Activated T-helper 9 cell treated with anti-CD3 and anti-CD28 coated beads, Interleukin-2, amount 50 U/mL, for 16 hours (primary cell): ENCODE results near the gene COL5A3.

Source experiments
- DNase-seq: peaks from one replicate; pipeline ENCODE4 v3.0.0-alpha.2; 2020; ENCODE audit warnings: low read depth

Gene COL5A3

GRCh38 chr19:10010939-10011338 lies 635 bp upstream of the COL5A3 start:
- no peak for DNase-seq

GRCh38 chr19:10009714-10010224 lies 535 bp downstream of the COL5A3 start:
- DNase-seq: no peak

GRCh38 chr19:10008184-10008765 lies 2.0 kb downstream of the COL5A3 start:
- no peak for DNase-seq

- no peak for DNase-seq
Measured at GRCh38 chr19:10007371-10008183, 2.7 kb downstream of the COL5A3 start.

- no peak for DNase-seq
Measured at GRCh38 chr19:10006752-10007323, 3.5 kb downstream of the COL5A3 start.

- peak; percentile 26 for DNase-seq
Measured at GRCh38 chr19:10006335-10006708, 4.0 kb downstream of the COL5A3 start.

GRCh38 chr19:10005632-10006334 lies 4.5 kb downstream of the COL5A3 start:
- DNase-seq: no peak

- no peak for DNase-seq
Measured at GRCh38 chr19:10004617-10005016, 5.7 kb downstream of the COL5A3 start.

GRCh38 chr19:10003271-10003670 lies 7.0 kb downstream of the COL5A3 start:
- DNase-seq: no peak

GRCh38 chr19:10001899-10002298 lies 8.4 kb downstream of the COL5A3 start:
- DNase-seq: no peak

- DNase-seq: peak; percentile 37
Measured at GRCh38 chr19:10000171-10000826, 10.0 kb downstream of the COL5A3 start.

- DNase-seq: no peak
Measured at GRCh38 chr19:9996541-9996940, 13.8 kb downstream of the COL5A3 start.

GRCh38 chr19:9995999-9996398 lies 14.3 kb downstream of the COL5A3 start:
- DNase-seq: no peak

GRCh38 chr19:9995084-9995483 lies 15.2 kb downstream of the COL5A3 start:
- no peak for DNase-seq

GRCh38 chr19:9991425-9992191 lies 18.7 kb downstream of the COL5A3 start:
- DNase-seq: no peak

GRCh38 chr19:9989504-9989903 lies 20.8 kb downstream of the COL5A3 start:
- DNase-seq: no peak

- DNase-seq: no peak
Measured at GRCh38 chr19:9986787-9987281, 23.5 kb downstream of the COL5A3 start.

- no peak for DNase-seq
Measured at GRCh38 chr19:9981406-9982260, 28.7 kb downstream of the COL5A3 start.

- DNase-seq: no peak
Measured at GRCh38 chr19:9972103-9972502, 38.2 kb downstream of the COL5A3 start.
